Globus pallidus (tissue), 1 donor: ENCODE results near the gene MACROD2.
A peak's percentile ranks its signal among the peaks of the same experiment; 100 is the strongest.

Experiments used
- DNase-seq: peaks from one replicate; pipeline ENCODE4 v3.0.0-alpha.2; 2015; ENCODE audit warnings: low spot score

Gene MACROD2

DNA sequence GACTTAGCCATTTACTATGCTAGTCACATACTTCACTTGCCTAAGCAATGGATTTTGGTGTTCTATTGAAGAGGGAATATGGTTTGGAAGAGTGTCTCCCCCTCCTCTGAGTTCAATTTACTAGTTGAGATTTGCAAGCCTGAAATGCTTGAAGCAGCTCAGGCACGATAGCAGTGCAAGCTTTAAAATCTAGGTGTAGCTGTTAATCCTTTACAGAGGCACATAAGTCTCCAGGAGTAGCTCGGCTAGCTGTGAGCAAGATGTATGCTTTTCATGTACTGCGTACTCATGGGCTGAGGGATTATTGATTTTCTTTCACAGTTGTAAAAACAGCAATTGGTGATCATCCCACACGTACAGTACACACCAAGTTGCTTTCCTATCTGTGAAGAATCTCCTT is 341.4 kb downstream of the MACROD2 start:
- peak; percentile 25 for DNase-seq

DNA sequence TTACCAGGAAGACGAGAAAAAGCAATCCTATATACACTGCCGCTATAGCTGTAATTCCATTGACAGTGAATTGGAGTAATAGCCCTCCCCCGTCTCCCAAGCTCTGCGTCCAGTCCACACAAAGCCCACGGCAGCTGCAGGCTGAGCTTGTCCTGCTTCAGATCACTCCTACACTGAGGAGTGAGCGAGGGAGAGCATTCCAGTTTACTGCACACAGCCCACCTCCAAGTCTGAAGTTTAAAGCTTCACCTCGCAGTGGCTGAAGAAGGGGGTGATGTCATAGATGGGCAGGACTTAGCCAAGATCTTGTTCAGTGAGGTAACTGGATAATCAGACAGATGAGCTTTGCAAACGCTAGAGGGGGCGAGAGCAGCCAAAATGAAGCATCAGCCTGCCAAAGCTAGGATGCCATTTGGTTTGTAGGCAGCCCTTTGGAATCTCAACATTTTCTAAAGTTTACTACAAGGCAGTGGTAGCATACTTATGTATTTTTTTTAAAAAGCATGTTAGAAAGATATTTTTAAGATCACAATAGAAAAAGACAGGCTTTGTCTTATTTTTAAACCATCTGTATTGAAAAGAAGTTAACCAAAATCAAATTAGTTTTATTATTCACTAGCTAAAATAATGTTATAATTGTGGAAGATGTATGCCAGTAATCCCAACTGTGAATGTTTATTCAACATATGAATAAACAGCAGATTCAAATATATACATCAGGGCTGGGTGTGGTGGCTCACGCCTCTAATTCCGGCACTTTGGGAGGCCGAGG is 342.3 kb downstream of the MACROD2 start, which contains the start of gene FLRT3:
Gene FLRT3 (minus strand): TSS at position 213 of the 772 bp plus-strand sequence. CDS start 10,106 bp downstream, outside the sequence.
- peak; percentile 89 for DNase-seq

DNA sequence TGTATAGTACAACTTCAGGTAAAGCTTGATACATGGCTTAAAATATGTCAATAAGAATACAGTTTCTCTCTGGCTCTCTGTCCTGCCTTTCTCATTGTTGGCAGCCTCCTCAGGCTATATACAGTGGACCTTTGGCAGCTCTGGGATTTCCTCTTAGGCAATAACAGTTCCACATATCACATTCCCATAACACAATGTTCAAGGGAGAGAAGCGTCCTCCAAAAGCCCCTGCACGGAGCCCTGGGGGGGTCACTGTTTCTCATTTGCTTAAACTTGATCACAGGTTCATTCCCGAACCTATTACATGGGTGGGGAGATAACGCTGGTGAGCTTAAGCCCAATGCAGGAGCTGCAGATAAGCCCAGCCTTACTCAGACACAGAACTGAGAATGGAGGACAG is 346.5 kb downstream of the MACROD2 start:
- no peak for DNase-seq

DNA sequence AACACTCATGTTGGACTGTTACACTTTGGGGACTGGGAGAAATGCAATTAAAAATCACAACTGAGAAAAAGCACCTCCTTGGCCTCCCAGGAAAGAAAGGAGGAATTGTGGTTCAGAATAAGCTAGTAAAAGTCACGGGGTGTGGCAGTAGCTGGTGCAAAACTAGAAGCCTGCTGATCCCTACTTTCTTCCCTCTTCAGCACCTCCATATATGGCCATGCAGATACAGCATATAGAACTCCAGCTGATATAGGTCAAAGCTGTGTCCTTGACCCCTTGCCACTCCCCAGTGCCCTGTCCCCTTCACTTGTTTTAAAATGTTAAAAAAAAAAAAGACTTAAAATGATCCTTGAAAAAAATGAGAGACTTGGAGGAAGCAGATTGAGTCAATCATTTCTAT is 347.6 kb downstream of the MACROD2 start:
- no peak for DNase-seq

DNA sequence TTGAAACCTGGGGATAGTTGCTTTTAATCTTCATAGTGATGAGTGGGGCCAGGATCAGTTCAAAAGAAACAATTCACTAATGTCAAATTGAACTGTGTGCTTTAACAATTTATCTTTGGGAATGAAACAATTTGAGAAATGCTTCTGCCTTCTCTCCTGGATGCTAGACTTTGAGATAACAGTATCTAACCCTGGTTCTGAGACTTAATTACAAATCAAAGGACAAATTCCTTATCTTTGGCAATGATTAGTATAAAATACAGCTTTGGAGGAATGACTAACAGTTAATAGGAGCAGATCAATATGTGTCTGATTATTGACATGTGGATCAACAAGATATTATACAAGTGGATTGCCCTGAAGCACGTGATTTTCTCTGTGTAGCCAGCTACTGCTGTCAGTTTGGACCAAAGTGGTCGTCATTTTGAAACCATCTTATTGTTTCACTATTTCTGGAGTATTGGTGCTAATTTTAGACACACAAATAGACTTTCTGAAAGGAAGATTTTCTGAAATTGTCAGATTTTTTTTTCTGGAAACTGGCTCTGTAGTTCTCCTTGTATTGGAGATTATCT is 348.3 kb downstream of the MACROD2 start:
- no peak for DNase-seq

DNA sequence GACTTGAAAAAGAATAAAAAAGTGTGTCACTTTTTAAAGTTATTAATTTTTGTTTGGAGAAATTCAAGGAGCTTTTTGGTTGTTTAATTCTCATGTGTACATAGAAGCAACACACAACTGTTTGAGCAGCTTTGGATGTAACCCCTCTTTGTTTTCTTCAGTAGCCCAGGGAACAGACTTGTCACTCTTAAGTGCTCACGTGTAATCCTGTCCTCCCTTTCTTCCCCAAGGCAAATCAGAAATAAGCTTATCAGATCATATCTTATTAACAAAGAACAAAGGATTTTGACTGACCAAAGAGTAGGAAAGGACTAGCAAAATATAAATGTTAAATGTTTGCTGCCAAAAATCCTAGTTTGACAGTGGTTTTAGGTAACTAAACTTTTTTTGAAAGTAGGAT is 349.4 kb downstream of the MACROD2 start:
- DNase-seq, result no peak

DNA sequence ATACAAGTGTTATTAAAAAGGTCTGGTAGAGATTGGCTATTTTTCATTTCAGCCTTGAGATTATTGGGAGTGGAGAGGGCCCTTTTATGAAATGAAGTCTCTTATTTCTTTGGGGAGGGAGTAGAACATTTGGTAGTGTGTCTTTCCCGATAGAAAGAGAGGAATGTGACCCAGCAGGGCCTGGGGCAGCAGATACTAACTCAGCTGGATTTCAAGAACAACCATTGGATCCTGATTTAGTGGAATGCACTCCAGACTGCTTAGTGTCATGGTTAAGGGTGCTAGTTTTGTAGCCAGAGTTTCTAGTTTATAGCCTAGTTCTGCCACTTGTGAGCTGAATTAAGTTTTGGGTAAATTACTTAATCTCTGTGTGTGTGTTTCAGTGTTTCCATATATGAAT is 360.5 kb downstream of the MACROD2 start:
- no peak for DNase-seq

DNA sequence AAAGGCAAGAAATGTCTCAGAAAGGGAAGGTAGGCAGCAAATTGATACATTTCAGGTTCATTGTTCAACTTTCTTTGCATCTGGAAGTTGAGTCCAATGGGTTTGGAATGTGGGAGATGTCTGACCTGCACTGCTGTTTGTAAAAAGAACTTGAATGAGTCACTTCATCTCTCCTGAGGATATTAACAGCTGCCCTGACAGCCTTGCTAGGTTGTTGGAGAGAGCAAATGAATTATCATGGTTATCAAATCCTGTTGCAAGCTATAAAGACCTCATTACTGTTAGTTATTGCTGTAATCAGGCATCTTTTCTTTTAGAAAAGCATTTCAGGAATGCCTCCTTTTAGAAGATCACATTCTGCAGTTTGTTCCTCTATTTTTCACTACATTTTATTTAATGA is 365.1 kb downstream of the MACROD2 start:
- no peak for DNase-seq

DNA sequence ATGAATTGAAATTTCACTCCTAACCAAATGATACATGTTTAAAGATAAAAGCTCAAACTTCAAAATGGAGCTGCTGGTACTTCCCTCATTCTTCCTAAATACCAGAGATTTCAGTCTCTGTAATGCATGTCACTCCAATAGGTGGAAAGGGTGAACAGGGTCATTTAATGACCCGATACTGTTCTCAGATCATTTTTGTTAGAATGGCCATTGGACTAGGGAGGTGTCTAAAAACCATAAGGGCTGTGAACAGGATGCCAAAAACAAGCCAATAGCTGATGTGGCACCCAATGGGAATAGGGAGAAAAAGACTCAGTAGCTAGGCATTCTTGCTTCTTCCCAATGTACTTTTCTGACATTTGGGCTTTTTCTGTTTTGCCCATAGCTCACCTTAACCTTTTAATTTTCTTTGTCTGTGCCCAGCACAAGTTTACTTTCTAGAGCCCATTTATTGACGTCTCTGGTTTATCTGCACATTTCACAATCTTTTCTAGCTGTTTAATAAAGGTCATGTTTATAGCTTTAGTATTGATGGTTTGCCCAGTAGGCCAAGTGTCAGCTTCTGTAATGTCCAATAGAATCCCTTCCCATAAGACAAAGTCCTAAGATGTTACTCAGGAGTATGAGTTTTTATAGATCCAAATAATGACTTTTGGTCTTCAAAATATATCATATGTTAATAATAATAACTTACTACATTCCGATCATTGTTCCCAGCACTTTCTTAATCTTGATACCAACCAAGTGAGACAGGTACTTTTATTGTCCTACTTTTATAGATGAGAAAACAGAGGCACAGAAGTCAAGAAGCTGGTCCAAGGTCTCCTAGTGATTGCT is 366.4 kb downstream of the MACROD2 start:
- no peak for DNase-seq

DNA sequence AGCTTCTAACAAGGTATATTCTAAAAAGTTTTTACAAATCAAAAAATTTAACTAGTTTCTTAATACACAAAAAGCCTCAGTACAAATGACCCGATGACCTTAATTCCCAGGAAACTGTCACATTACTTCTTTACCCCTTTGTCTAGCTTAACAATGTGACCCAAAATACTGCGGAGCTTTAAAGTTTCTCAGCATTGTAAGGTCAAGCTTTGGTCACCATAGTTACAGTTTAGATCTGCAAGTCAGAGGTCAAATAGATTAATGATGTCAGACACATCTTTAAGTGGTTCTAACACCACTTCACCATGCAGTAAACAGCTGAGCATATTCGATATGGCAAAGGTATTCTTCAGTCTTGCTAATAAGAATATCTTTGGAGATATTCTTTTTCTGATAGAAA is 378.9 kb downstream of the MACROD2 start:
- DNase-seq, result no peak

DNA sequence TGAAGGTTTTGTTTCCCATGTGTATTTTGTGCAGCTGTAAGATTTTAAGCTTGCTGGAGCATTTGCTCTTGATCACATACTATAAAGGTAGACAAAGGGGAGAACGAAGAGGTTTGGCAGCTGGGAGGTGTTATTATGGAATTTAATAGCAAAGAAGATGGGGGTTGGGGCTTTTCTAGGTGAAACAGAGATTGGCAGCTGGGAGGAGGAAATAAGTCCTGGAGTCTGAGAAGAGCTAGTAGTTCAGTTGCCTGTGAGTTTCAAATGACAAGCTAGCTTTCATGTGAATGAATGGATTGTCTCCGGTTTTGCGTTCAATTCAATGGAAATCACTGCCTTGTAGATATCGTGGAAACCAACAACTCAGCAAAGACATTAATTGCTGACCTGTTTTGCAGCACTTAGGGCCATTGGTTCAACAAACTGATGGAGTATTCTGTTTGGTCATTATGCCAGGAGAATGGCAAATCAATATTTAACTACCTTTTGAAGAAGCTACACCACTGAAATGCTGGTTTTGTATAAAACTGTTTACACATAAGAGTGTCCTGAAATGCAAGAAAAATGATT is 380.2 kb downstream of the MACROD2 start:
- no peak for DNase-seq

DNA sequence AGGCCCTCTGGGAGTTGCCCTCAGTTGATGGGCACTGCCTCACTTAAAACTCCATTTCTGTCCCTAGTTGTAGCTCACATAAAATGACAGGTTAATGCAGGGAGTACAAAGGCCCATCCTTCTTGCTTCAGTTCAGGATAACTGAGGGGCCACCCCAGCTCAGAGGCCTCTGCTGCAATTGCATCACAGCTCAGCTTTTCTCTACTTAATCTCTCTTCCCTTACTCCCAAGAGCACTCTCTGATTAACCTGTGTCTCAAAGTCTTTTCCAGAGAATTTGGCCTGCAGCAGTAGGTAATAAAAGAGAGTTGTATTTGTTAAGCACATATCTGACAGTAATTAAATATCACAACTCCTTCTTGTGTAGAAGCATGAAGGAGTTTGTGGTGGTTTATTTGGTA is 383.0 kb downstream of the MACROD2 start:
- no peak for DNase-seq

DNA sequence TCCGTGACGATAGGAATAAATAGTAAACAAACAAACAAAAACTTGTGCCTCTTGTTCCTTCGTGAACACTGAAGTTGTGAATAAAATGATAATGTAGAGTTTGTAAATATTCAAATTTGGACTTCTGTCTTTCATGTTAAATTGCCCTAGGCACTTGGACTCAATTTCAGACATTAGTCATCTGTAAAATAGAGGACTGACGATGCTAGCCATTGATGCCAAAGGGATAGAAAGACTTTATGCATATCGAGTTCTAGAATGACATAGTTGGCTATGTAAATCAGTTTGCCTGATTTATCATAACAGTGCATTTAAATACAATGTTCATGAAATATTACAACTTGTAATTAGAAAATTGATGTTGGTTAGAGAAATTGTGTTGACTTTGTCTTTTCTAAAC is 388.0 kb downstream of the MACROD2 start:
- no peak for DNase-seq

DNA sequence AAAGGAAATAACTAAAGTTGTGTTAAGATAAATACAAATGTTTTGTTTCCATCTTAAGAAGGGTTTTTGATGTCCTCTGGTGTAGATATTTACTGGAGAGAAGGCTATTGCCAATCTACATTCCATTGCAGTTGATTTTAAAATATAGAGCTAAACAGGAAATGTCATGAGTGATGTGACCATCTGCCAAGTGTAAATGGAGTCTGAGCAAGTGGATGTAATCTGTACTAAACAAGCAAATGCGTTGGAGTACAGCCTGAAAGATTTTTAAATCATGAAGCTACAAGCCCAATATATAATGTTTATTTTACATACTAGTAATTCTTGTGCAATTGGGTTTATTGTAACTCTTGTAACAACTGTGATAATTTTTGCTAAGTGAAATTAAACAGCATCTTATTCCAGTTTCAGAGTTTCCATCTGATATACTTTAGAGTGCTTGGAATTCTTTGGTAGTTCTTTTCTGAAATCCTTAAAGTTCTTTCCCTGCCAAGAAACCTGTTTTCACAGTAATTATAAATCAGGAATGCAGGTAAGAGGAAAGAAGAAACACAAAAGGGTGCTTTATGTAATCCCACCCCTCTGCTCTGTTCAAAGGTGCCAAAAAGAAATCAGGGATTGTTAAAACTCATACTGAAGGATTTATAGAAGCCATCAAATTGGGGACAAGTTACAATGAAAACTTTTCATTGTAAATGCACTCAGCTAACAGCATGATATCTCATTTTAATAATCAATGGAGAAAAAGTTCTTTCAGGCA is 389.3 kb downstream of the MACROD2 start:
- DNase-seq, result no peak

DNA sequence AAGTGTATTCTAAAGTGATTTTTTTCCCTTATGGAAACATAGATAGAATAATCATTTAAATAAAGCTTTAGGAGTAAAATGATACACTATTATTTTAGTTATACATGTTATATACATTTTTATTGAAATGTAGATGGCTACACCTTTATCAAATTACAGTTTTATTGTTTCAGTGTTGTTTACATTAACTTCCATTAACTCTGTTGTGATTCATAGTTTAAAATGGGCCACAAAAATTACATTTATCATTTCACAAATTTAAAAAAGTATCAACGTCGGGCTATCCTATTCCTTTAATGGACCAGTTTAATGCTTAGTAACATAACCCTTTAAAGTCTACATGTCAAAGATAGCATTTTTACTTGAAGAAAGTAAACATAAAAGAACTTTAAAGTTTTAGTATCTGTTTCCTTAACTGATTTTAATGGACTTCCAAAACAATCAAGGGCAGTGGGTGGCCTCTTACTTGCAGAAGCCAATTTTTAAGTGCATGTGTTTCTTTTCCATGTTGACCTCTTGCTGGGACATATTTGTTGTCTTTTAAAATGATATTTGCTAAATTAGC is 389.9 kb downstream of the MACROD2 start:
- no peak for DNase-seq

DNA sequence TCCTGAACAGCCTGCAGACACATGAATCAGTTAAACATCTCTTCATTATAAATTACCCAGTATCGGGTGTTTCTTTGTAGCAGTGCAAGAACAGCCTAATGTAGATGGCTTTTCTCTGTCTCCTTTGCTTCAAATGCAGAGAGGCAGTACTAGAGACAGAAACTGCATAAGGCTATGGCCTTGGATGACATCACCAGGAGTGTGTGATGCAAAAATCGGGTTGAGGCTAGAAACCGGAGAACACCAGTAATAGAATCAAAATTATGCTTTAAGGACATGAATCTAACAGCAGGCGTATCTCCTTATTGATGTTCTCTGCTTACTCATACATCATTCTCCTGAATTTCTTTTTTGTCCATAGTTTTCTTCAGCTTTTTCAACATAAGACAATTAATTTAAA is 391.4 kb downstream of the MACROD2 start:
- no peak for DNase-seq

DNA sequence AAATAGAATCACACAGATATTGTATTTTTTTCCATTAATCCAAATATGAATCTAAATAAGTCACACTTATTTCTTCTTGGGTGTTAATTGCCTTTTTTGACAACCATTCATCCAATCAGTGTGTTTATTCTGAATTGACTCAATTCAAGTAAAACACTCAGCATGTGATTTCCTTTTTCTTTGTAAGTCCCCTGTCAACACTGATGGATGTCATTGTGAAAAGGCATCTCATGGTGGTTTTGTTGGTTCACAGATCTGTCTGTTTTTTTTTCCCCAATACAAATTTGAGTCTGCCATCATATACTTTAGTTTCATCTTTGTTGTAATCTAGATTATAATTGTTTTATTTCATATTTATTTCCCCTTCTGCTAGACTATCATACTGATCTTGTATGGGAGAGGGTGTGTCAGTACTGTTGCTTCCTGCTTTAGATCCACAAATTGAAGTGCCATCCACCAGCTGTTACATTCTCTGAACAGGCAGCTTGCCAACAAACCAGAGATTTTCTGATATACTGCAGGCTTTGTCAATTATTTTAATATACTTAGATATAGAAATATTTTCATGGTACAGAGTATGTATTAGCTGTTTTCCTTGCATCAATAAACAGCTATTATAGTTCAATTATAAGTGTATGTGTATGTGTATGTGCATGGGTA is 406.3 kb downstream of the MACROD2 start:
- no peak for DNase-seq

DNA sequence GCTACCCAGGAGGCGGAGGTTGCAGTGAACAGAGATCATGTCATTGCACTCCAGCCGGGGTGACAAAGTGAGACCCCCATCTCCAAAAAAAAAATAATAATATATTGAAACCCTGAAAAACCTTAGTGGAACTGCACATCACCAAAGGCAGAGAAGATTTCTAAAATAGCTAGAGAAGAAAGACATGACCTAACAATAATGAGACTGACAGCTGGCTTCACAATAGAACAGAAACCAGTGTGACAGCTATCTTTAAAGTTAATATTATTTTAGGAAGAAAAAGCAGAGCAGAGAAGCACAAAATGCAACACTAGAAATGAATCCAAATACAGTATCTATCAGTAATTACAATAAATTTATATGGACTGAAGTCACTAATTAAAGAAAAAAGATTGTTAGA is 409.2 kb downstream of the MACROD2 start:
- no peak for DNase-seq

DNA sequence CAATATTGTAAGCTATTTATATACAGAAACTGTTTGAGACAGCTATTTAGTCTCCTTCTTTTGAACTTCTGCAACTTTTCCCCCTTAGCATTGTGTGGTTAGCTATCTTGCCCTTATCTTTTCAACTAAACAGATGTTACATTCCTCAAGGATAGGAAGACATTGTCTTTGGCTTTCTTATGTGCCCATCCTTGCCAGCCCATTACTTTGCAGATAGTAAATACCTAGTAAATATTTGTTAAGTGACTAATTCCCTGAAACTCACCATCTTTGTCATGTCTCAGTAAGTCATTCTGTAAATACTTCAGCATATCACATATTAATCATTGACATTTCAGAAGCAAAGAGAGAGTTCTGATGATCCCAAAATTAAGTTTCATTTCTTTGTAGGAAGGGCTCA is 411.2 kb downstream of the MACROD2 start:
- DNase-seq, result no peak

DNA sequence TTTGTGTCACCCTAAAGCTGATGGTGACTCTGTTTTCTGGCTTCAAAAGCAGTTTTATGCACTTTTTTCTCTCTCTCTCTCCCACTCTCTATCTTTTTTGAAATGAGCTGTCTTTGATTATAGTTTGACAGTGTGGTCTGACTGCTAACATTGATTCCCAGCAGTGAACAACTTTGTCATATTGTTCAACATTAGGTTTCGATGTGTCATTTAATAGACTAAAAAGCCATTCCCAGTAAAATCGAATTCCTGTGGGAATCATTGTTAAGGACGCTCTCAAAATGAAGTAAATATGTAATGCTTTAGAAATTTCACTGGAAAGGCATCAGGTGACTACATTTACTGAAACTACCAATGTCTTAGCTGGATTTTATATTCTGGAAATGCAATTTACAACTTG is 412.0 kb downstream of the MACROD2 start:
- no peak for DNase-seq
